Prostate gland (tissue), 1 donor: Measurements from ENCODE around the gene TBXA2R.

Experiments
- POLR2A ChIP-seq: fragments of 450-650 bp; IDR thresholded peaks from one replicate; pipeline ENCODE4 v1.6.1; 2016; ENCODE audit warnings: antibody characterized with exemption, mild to moderate bottlenecking
- POLR2AphosphoS5 ChIP-seq: sonication (generic); formaldehyde crosslinking; IDR thresholded peaks from one replicate; pipeline ENCODE4 v1.6.1; 2017; ENCODE audit warnings: antibody characterized with exemption

DNA sequence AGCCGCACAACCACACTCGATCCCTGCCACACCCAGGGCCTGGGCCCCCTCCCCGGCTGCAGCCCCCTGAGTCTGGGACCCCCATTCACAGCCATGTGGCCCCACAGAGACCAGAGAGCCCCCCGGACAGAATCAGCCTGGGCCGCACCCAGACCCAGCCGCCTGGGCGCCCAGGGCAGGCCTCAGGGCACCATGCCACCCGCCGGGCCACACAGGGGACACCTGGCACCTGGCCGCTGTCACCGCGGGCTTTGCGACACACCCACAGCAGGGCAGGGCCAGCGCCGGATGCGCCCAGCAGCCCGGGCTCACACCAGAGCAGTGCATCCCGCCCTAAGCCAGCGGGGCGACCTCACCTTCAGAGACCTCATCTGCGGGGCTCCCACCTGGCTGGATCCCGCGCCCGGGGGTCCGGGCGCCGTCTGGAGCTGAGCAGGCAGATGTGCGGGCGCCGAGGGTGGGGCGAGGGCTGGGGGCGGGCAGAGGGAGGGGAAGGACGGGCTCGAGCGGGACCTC lies 443 bp downstream of the TBXA2R start:
- TF ChIP-seq POLR2AphosphoS5 (no peak), POLR2A (no peak)
